Erythroblast (primary cell): ENCODE results near the gene ISY1.

Experiments
- GATA1 ChIP-seq: IDR thresholded peaks from 2 replicates; pipeline ENCODE4 v1.6.1; 2011; ENCODE audit warnings: low read depth, mild to moderate bottlenecking, control low read depth, low read length, moderate library complexity
- POLR2A ChIP-seq: IDR thresholded peaks from 2 replicates; pipeline ENCODE4 v1.6.1; 2011; ENCODE audit warnings: mild to moderate bottlenecking, low read length

- no peak for TF ChIP-seq POLR2A
- no peak for TF ChIP-seq GATA1
Observed at GRCh38 chr3:129166579-129167332, 5.9 kb upstream of the ISY1 start.
